SW480 (cell line): ENCODE results near the gene C1orf53.
"Not testable (repeated sequence)": the region's sequence is repeated elsewhere in the genome, so short reads cannot be mapped to it uniquely, and the experiment has no call there.

Source experiments
- DNase-seq: peaks from one replicate; pipeline ENCODE4 v3.0.0-alpha.2; 2016; ENCODE audit warnings: low spot score

Gene C1orf53

DNA sequence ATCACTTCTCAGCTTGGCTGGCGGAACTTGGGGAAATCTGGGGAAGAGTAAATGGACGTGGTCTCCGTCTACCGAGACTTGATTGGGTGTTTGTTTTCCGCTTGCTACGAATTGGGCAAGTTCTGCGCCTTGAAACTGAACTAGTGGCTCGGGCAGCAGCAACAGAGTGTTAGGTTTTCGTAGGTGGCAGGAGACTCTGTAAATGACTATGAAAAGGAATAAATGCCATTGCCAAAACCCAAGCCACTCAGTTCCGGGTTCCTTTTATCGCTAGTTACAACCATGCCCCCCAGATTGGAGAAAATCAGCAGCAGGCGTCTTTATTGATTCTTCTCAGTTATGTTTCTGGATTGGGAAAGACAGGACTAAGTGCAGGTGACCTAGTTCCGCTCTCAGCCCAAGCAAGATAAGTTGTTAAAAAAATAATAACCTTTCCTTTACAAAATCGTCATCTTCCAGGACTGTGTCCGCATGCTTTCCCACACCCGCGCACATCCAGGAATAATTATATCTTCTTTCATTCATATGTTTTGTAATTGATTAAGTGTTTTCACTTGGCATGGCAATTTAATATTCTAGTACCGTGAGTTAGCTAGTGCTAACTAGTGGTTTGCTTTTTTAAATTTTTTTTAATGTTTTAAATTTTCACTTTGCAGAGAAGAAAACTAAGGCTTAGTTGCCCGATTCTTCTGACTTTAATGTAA lies 18.1 kb downstream of the C1orf53 start:
- DNase-seq = no peak

DNA sequence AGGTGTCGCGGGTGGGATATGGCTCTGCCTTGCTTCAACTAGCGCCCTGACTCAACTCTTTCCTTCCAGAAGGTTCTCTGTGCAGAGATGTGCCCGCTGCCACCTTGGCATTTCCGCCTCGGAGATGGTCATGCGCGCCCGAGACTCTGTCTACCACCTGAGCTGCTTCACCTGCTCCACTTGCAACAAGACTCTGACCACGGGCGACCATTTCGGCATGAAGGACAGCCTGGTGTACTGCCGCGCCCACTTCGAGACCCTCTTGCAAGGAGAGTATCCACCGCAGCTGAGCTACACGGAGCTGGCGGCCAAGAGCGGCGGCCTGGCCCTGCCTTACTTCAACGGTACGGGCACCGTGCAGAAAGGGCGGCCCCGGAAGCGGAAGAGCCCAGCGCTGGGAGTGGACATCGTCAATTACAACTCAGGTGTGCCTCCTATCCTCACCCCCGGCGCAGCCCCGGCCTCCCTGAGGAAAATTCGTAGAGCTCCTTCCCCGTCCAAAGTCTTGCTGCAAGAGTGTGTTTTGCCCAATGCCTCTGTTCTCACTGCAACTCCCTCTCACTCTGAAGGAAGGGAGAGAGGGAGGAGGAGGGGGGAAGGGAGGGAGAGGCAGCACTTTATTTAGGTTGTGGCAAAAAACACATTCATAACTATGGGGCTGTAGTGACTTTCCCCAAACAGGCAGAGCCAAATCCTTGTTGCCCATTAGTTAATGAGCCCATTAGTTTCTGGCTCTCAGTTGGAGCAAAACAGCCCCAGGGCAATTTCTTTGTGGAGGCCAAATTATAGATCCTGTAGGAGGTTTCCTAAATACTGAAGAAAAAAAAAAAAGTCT lies 19.0 kb downstream of the C1orf53 start:
- no peak for DNase-seq

GRCh38 chr1:197922070-197922390 lies 19.6 kb downstream of the C1orf53 start:
- DNase-seq = no peak

- DNase-seq = no peak
These were observed 20.6 kb downstream of the C1orf53 start for GRCh38 chr1:197923038-197923437.

GRCh38 chr1:197924516-197925123 lies 22.2 kb downstream of the C1orf53 start:
- DNase-seq = peak; percentile 69

DNA sequence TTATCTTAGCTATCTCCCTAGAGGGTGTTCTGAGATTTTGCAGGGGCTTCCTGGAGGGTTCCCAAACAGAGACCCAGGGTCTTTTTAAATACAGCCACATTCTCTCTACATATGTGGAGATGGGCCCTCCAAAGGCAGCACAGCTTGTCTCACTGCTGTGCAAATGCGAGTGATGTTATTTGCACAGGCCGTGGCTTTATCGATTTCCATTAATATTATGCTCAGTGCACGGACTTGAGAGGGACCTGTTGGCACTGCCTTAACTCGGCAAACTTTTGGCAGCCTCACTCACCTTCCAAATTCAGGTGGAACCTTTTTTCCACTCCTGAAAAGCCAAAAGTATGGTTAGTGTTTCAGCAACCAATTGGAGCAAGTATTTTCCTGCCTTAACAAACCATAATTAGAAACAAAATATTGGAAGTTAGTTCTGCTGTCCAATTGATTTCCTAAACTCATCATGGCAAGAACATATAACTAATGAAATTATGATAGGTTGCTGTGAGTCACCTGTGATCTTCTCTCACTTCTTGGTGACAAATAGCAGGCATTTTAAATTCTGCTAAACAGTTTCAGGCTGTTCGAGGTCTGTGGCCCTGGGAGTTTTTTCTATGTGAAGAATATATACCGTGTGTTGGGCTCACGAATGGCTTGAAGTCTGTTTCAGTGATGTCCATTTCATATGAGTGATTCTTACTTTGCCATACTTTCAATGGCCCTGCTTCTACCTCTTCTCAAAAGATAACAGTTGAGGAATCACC lies 25.7 kb downstream of the C1orf53 start:
- DNase-seq = no peak

GRCh38 chr1:197928849-197929336 lies 26.5 kb downstream of the C1orf53 start:
- peak; percentile 25 for DNase-seq

DNA sequence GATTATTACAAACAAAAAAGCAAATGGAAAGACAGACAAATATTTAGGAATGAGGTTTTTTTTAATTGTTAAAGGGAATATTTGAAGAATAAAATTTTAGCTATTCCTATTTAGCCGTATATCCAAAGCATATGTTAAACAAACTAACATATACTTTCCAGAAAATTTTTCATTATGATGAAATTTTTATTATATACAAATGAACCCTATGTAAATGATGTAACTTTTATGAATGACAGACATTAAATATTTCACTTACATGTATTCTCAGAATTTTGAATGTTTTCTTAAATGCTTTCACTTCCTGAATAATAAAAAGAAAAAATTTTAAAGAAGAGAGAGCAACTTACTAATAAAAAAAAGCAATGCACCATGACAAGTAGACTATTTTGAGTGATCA lies 30.6 kb downstream of the C1orf53 start:
- DNase-seq = no peak

DNA sequence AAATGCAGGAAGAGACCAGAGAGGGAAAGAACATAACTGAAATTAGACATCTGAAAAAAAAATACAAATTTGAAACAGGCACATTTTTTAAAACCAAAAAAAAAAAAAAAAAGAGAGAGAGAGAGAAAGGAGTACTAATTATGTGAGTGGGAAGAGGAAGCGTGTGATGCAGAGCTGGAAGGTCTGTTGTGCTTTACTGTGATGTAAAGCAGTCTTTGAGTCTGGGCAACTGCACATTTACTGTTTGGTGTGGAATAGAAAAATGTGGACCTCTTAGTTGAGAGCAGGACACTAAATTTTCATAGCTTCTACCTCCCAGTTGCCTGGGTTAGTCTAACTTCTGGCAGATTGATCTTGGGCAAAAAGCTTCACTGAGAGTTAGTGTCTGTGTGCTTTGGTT lies 31.2 kb downstream of the C1orf53 start:
- no peak for DNase-seq

- DNase-seq = no peak
These were observed 35.0 kb downstream of the C1orf53 start for GRCh38 chr1:197937381-197937780.

DNA sequence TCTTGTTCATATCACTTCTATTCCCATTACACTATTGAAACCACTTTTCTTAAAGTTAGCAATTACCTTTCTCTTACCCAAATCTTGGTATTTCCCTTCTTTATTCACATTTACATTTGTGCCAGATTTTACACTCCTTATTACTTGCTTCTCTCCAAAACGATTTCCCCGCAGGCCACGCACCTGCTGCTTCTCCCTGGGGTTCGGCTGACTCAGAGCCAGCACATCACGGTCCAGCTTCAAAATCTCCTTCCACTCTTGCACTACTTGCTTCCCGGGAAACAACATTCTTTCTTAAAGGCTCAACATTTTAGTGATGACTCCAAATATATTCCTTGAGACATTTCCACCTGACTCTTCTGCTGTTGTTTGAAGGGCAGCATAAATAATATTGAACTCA lies 35.5 kb downstream of the C1orf53 start:
- DNase-seq = no peak

GRCh38 chr1:197939159-197939980 lies 36.9 kb downstream of the C1orf53 start:
- peak; percentile 51 for DNase-seq

DNA sequence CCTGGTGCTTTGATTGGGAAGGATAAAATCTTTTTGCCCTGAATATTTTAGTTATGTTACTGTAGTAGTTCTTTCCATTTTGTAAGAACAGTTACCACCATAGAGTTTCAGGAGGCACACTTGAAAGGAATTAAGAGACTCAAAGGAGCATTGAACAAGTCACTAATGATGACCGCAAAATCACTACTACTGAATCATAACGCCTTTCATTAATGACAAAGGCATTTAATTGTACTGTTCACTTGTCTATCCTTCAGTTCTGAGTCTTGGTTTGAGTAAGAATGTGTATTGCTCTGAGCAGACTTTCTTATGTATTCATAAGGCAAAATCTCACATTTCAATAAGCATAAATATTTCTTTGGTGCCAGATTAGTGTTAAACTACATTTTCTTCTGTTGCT lies 39.6 kb downstream of the C1orf53 start:
- DNase-seq = no peak

- no peak for DNase-seq
These were observed 42.1 kb downstream of the C1orf53 start for GRCh38 chr1:197944485-197944884.

DNA sequence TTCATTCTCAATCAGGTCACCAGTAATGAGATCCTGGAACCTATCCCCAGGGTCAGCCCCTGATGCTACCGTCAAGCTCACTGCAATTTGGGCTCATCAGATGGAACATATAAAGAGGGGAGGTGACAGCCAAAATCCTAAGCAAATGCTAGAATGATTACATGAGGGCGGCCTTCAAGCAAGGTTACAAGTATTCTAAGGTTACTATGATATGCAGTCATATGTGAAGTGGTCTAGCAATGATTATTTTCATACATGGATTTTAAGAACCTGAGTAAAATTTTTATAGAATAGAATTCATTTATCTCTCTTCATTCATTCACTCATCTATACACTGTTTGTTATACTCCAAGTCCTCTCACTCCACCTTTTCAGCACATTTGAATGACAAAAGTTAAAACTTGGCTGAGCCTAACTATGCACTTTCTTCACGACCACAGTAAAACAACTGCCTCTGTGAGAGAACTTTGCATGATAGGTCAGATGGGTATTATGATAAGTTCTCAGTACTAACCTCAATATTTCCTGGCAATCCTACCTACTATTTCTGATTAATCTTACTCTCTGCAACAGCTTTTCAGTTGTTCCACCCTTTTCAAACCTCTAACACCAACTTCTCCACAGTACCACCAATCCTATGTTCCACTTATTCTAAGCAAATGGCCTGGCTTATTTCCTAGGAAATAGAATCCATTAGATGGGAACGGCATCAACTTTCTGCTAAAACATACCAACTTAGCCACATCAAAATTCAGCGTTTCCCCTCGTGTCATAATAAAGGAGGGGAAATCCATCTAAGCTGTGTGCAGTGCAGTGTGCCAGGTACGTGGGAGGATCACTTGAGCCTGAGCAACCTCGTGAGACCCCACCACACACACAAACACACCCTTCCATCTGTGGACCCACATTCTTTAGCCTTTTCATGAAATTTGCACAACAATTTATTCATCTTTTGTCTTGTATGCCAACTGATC lies 46.8 kb downstream of the C1orf53 start:
- DNase-seq = no peak

GRCh38 chr1:197951089-197951488 lies 48.7 kb downstream of the C1orf53 start:
- DNase-seq = no peak

GRCh38 chr1:197951617-197952175 lies 49.3 kb downstream of the C1orf53 start:
- DNase-seq = no peak

GRCh38 chr1:197953472-197953871 lies 51.0 kb downstream of the C1orf53 start:
- not testable (repeated sequence) for DNase-seq

DNA sequence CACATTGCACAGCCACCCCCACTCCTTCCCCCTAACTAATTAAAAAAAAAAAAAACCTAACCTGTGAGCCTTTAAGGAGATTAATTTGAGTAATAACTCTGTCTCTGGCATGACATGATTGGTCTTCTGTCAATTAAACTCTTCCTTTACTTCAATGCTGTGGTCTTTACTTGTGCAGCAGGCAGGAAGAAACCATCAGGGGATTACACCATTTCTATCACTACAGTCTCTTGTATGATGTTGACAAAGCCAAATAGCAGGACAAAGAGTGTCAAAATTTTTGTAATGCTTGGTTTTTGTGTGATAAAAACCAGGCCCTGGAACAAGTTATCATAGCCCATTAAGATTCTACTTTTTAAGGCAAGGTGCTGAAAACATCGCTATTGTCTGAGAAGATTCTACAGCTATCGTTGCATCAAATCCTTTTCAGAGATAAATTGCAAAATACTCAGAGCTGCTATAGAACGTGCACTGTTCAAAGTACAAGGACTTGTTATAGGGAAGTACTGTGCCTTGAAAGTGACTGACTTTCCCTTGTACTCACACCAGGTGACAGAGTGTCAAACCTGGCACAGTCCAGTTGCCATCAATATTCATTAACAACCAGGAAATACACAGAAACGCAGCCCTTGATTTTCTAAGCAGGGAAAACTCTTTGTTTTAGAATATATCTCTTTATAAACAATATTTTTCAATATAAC lies 52.4 kb downstream of the C1orf53 start:
- DNase-seq = no peak
